Activated CD8-positive, alpha-beta memory T cell treated with anti-CD3 and anti-CD28 coated beads, Interleukin-2, amount 10 ng/mL, durations not matched to agents 7 days and 5 days (primary cell): ENCODE results near the gene PLEKHG7. TPM values are rescaled to one million over a fixed set of nuclear protein-coding genes. Genes with fewer than 3 reads are reported as not detected.

ENCODE experiments used
- ATAC-seq: fragments of 150-1000 bp; cut with Tn5 transposase; one replicate; pipeline ENCODE4 v1.10.0; 2021; ENCODE audit warnings: moderate library complexity
- CTCF ChIA-PET: fragments of 350-600 bp; sonication (Branson Sonifier 250); formaldehyde crosslinking; loops from one replicate; lab custom pipeline; 2021; ENCODE audit warnings: antibody characterized with exemption; lab: Charles Lee
- DNase-seq: peaks from one replicate; pipeline ENCODE4 v3.0.0-alpha.2; 2020
- H3K27ac Mint-ChIP-seq: one replicate; pipeline ENCODE4 v1.8.0; 2021; ENCODE audit warnings: mild to moderate bottlenecking, mixed read lengths
- H3K27me3 Mint-ChIP-seq: one replicate; pipeline ENCODE4 v1.8.0; 2021; ENCODE audit warnings: mixed read lengths
- H3K36me3 Mint-ChIP-seq: one replicate; pipeline ENCODE4 v1.8.0; 2021; ENCODE audit warnings: mild to moderate bottlenecking, mixed read lengths
- H3K4me1 Mint-ChIP-seq: one replicate; pipeline ENCODE4 v1.8.0; 2021; ENCODE audit warnings: mixed read lengths
- H3K4me3 Mint-ChIP-seq: one replicate; pipeline ENCODE4 v1.8.0; 2021; ENCODE audit warnings: mild to moderate bottlenecking, moderate library complexity, mixed read lengths
- H3K9me3 Mint-ChIP-seq: one replicate; pipeline ENCODE4 v1.8.0; 2022; ENCODE audit warnings: low read depth, mixed read lengths
- total RNA-seq, 2 experiments: library from RNA; stranded (reverse); gene quantifications; one replicate each; pipeline ENCODE4 v1.2.3, GENCODE V29; 2021

PLEKHG7 gene
- total RNA-seq, 2 experiments from 2014 or later: not detected

DNA sequence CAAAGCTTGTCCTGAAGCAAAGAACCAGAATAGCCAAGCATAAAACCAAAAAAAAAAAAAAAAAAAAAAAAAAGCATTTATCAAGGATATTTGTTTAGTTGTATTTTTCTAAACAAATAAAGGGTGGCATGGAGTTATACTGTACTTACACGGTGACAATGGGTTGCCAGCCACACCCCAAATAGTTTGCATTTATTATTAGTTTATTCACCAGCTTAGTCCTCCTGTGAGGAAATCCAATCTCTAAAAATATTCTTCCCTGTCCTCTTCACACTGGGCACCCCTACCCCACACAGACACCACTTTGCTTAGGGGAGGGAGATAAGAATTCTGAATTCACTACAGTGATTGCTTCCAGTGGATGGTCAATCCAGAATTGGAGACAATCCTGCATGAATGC is 18.9 kb downstream of the PLEKHG7 start:
- CTCF ChIA-PET: no interaction called here
- Mint-ChIP-seq H3K9me3 (no peaks in the 10 kb centered on the region), H3K27ac (no peak overlapping the region), H3K36me3 (peaks cover 1% of the 10 kb centered on the region), H3K27me3 (peaks cover 9% of the 10 kb centered on the region), H3K4me1 (no peaks in the 10 kb centered on the region), H3K4me3 (no peak overlapping the region)
- DNase-seq: no peak
- no peak for ATAC-seq

DNA sequence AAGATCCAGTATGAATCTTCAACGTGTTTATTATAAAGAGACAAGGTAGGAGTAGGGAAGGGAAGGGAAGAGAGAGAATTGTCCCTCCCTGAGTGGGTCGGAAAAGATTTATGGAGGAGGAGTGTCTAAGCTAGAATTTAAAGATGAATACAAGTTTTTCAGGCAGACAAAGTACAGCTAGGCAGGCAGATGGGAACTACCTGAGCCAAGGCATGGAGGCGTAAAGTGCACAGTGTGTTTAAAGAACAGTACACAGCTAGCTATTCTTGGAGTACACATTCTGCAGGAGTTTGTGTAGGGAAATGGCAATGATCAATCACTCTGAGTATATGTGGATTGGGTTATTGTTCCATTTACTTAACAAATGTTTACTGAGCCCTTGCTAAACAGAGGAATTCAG is 20.1 kb downstream of the PLEKHG7 start:
- CTCF ChIA-PET: no interaction called here
- H3K4me1 Mint-ChIP-seq: no peaks in the 10 kb centered on the region
- H3K27ac Mint-ChIP-seq: no peak overlapping the region
- no peak overlapping the region for H3K4me3 Mint-ChIP-seq
- H3K9me3 Mint-ChIP-seq: no peaks in the 10 kb centered on the region
- peaks cover 7% of the 10 kb centered on the region for H3K27me3 Mint-ChIP-seq
- peaks cover 1% of the 10 kb centered on the region for H3K36me3 Mint-ChIP-seq
- ATAC-seq (no peak), DNase-seq (no peak)

DNA sequence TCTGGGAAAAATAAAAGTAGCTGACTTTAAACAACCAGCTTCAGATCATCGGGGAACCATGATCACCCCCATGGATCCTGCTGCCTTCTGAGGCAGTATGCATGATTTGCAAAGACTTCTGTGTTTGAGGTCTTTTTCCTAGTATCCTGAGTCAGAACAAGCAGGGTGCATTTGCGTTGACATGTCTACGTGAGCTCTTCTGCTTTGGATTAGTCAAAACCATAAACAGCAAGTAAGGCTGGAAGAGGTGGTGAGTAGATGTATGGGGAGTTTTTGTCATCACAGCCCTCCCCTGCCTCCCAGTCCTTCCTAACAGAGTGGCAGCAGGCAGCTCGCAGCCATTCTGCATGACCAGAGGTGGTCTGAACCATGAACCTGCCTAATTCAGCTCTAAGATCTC is 24.1 kb downstream of the PLEKHG7 start:
- CTCF ChIA-PET: no interaction called here
- Mint-ChIP-seq H3K9me3 (no peaks in the 10 kb centered on the region), H3K4me1 (no peaks in the 10 kb centered on the region), H3K4me3 (no peak overlapping the region), H3K36me3 (peaks cover 1% of the 10 kb centered on the region), H3K27ac (no peak overlapping the region), H3K27me3 (peaks cover 3% of the 10 kb centered on the region)
- peak; percentile 58 for ATAC-seq
- no peak for DNase-seq

DNA sequence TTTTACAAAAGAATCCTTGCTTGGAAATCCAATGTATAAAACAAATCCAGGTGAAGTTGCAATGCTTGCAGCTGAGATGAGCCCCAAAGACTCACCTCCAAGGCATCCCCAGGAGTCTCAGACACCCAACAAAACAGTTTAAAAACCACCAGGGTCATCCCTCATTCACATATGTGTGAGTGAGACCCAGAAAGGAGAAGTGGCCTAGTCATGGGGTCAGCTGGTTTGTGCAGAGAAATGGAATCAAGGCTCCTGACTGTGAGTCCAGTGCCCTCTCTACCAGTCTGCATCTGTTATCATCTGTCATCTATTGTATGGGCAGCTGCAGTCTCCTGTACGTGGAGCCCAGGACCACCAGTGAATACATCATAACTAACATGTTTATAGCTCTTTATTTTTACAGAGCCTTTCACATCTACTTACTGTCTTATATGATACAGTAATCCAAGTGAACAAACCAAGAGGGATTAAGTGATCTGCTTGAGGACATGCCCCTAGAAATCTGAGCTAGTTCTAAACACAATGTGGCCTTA is 27.1 kb downstream of the PLEKHG7 start:
- no peak for ATAC-seq
- Mint-ChIP-seq H3K4me3 (no peak overlapping the region), H3K4me1 (no peaks in the 10 kb centered on the region), H3K27ac (no peak overlapping the region), H3K36me3 (peaks cover 1% of the 10 kb centered on the region), H3K9me3 (no peaks in the 10 kb centered on the region), H3K27me3 (peaks cover 10% of the 10 kb centered on the region)
- CTCF ChIA-PET: no interaction called here
- no peak for DNase-seq

DNA sequence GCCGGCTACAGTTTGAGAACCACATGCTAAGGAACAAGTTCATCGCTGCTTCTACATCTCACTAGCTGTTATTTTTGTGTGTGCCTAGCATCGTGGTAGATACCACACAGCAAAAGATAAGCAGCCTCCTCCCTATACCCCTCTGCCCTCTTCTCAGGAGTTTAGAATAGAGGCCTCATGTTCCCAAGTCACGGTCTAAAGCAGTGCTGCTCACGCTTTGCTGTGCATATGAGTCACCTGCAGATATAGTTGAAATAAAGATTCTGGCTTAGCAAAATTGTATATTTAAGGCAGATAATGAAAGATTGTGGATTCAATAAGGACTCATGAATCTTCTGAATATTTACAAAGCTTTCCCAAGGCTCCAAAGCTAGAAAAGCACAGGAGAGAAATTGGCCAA is 28.0 kb downstream of the PLEKHG7 start:
- Mint-ChIP-seq H3K27me3 (peaks cover 12% of the 10 kb centered on the region), H3K4me3 (no peak overlapping the region), H3K36me3 (no peaks in the 10 kb centered on the region), H3K4me1 (no peaks in the 10 kb centered on the region), H3K9me3 (no peaks in the 10 kb centered on the region), H3K27ac (no peak overlapping the region)
- ATAC-seq (no peak), DNase-seq (no peak)
- CTCF ChIA-PET: no interaction called here

DNA sequence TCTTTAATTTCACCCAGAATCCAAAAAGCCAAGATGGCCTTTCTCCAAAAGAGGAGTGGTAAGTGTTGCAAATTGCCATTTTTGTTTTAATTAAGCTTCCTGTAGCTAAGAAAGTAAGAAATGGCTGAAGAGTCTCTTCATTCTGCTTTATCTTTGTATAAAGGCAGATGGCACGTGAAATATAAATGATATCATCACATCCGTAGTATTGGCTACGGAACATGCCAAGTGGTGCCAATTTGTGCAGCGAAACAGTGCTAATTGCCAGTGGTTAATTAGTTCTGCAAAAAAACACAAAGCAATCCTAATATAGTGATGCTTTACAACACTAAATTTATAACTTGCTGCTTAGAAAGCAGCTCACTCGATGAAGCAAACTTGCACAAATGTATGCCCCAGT is 29.4 kb downstream of the PLEKHG7 start:
- CTCF ChIA-PET: no interaction called here
- ATAC-seq (no peak), DNase-seq (no peak)
- Mint-ChIP-seq H3K27me3 (peaks cover 12% of the 10 kb centered on the region), H3K9me3 (no peaks in the 10 kb centered on the region), H3K36me3 (no peaks in the 10 kb centered on the region), H3K27ac (no peak overlapping the region), H3K4me3 (no peak overlapping the region), H3K4me1 (no peaks in the 10 kb centered on the region)

DNA sequence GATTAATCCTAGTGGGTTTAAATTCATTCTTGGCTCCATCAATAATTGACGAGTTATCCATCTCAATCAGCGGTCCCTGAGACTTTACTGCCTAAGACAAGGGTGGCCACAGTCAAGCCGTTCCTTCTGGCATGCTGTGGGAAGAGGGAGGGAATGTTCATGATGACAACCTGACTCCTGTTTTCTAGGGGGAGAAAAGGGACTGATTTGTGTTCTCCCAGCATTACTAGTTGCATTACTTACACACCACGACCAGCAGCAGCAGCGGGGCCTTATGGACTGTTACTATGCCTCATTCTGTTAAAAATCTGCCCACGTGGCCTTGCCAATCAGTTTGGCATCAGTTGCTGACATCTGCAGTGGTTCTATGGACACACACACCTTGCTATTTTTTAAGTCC is 29.9 kb downstream of the PLEKHG7 start:
- no peak for DNase-seq
- no peak for ATAC-seq
- peaks cover 12% of the 10 kb centered on the region for H3K27me3 Mint-ChIP-seq
- H3K9me3 Mint-ChIP-seq: no peaks in the 10 kb centered on the region
- CTCF ChIA-PET: no interaction called here
- no peak overlapping the region for H3K27ac Mint-ChIP-seq
- no peak overlapping the region for H3K4me3 Mint-ChIP-seq
- no peaks in the 10 kb centered on the region for H3K4me1 Mint-ChIP-seq
- no peaks in the 10 kb centered on the region for H3K36me3 Mint-ChIP-seq

DNA sequence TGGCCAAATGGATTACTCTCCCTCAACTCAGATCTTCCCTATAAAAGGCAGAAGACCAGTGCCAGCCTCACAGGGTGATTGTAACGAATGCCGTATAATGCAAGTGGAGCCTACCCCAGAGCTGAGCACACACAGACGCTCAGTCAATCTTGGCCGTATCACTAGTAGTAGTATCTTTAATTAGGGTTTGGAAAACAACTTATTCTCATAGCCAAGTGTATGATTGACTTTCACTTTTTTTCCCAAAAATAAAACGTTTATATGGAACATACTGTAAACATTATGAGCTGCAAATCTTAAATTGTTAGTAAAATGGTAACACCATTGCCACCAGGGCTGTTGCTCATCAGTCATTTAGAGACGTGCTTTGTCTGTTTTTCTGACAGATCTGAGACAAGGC is 30.4 kb downstream of the PLEKHG7 start:
- no peak for DNase-seq
- H3K27ac Mint-ChIP-seq: no peak overlapping the region
- H3K36me3 Mint-ChIP-seq: no peaks in the 10 kb centered on the region
- CTCF ChIA-PET: no interaction called here
- H3K4me3 Mint-ChIP-seq: no peak overlapping the region
- H3K4me1 Mint-ChIP-seq: no peaks in the 10 kb centered on the region
- H3K27me3 Mint-ChIP-seq: peaks cover 12% of the 10 kb centered on the region
- no peak for ATAC-seq
- no peaks in the 10 kb centered on the region for H3K9me3 Mint-ChIP-seq

DNA sequence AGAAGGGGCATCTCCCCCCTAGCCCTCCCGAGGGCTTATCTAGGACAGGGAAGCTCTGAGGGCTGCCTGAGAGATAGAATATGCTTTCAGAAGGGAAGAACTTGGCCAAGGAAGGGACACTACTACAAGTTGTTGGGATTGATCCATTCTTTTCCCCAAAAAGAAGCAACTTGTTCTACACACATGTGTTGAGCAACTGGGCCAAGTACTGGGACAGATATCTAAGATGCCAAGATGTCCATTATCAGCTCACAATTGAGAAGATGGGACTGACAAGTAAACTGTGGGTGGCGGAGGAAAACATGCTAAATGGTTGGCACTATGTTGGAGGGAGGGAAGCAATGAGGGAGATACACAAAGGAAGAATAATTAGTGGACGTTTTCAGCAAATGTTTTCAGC is 30.9 kb downstream of the PLEKHG7 start:
- ATAC-seq: no peak
- peaks cover 12% of the 10 kb centered on the region for H3K27me3 Mint-ChIP-seq
- no peak overlapping the region for H3K4me3 Mint-ChIP-seq
- no peaks in the 10 kb centered on the region for H3K36me3 Mint-ChIP-seq
- H3K9me3 Mint-ChIP-seq: no peaks in the 10 kb centered on the region
- H3K4me1 Mint-ChIP-seq: no peaks in the 10 kb centered on the region
- H3K27ac Mint-ChIP-seq: no peak overlapping the region
- CTCF ChIA-PET: no interaction called here
- no peak for DNase-seq

DNA sequence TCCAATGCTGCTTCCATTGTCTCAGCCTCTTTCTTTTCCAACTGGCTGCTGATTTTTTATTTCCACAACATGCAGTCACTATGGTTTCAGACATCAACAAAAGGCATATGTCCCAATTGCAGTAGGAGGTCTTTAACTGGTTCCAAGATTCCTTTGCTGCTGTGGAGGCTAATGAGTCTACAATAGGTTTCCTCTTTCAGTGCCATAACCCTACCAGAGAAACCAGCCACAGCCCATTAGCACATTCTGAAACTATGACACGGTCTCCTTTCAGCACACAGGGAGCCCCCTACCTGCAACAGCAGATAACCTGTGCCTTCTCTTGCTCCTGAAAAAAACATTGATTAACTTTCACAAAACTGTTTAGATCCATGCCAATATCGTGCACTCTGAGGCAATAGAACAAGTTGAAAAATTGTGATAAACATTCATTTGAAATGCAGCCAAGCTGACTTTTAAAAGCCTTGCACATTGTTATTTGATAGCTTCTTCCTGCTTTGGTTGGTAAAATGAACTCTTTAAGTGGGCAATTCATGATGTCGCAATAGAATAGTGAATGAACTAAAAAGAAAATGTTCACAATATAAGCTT is 32.4 kb downstream of the PLEKHG7 start:
- no peaks in the 10 kb centered on the region for H3K4me1 Mint-ChIP-seq
- no peak for ATAC-seq
- H3K4me3 Mint-ChIP-seq: no peak overlapping the region
- CTCF ChIA-PET: no interaction called here
- peaks cover 26% of the 10 kb centered on the region for H3K27me3 Mint-ChIP-seq
- H3K27ac Mint-ChIP-seq: no peak overlapping the region
- no peaks in the 10 kb centered on the region for H3K36me3 Mint-ChIP-seq
- no peak for DNase-seq
- H3K9me3 Mint-ChIP-seq: no peaks in the 10 kb centered on the region

DNA sequence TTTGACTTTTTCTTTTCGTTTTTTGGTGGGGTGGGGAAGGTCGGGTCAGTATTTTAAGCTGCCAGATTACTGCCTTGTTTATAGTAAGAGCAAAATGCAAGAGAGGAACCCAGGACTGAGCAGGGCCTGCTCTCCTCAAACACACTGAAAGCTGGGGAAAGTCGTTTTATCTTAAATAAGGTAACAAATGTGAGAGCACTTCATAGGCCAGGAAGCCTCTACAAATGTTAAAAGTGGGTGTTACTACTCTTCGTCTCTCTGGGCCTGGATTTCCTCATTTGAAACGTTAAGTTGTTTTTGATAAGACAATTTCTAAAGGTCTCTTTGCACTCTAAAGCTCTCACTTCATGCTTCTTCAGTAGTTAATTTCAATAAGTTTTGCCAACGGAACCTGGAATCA is 33.8 kb downstream of the PLEKHG7 start:
- ATAC-seq (no peak), DNase-seq (no peak)
- no peaks in the 10 kb centered on the region for H3K36me3 Mint-ChIP-seq
- H3K27ac Mint-ChIP-seq: no peak overlapping the region
- no peak overlapping the region for H3K4me3 Mint-ChIP-seq
- H3K4me1 Mint-ChIP-seq: no peaks in the 10 kb centered on the region
- CTCF ChIA-PET: no interaction called here
- peaks cover 32% of the 10 kb centered on the region for H3K27me3 Mint-ChIP-seq
- no peaks in the 10 kb centered on the region for H3K9me3 Mint-ChIP-seq

DNA sequence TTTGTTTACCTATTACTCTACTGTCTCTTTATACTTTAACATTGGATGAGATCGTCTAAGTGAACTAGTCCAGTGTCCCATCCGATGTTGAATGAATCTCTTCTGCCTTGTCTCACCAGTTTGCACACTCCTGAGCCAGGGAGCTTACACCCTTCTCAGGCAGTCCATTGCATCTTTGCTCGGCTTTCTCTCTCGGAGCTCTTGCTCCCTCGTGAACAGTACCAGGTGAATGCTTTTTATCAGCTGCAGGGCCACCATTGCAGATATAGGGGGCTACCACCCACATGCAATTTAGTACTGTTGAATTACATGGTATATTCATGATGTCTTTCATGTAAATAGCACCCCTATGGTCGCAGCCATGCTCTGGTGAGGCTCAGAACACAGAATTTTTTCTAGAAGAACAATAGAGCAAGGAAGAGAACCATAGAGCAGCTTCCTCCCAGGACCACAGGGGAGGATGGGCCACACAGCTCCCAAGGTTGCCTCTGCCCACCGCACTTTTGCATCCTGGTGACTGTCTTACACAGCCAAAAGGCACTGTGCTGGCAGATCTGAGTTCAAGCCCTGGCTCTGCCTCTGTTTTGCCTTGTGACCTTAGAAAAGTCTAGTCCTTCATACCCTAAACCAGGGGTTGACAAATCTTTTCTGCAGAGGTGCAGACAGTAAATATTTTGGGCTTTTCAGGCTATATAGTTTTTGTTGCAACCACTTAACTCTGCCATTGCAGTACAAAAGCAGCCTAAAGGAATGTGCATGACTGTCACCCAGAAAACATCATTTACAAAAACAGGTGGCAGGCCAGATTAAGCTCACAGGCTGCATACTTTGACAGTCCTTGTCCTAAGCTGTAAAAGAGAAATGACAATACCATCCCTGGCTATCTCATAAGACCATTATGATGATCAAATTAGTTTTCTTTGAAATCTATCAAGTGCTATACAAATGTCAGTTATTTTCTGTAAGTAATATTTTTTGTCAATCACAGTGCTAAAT is 35.4 kb downstream of the PLEKHG7 start:
- DNase-seq: no peak
- no peak for ATAC-seq
- CTCF ChIA-PET: no interaction called here
- H3K36me3 Mint-ChIP-seq: no peaks in the 10 kb centered on the region
- no peak overlapping the region for H3K4me3 Mint-ChIP-seq
- H3K9me3 Mint-ChIP-seq: no peaks in the 10 kb centered on the region
- H3K27ac Mint-ChIP-seq: no peak overlapping the region
- no peaks in the 10 kb centered on the region for H3K4me1 Mint-ChIP-seq
- peaks cover 37% of the 10 kb centered on the region for H3K27me3 Mint-ChIP-seq

DNA sequence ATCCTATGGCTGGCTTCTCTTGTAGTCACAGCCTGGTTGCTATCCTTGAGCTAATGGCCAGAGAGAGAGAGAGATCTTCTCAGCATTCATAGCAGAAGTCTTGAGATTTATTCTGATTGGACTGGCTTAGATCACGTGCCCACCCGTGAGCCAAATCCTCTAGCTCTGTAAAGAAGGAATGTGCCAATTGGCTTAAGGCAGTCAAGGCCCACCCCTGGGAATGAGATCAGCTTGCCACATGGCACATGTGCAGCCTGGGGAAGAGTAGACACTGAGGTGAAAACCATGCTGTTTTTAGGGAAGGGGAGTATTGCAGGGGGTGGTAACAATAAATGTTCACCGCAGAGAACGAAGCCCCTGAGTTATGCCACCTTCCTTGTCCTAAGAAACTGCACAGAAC is 36.3 kb downstream of the PLEKHG7 start:
- peaks cover 32% of the 10 kb centered on the region for H3K27me3 Mint-ChIP-seq
- CTCF ChIA-PET: no interaction called here
- DNase-seq: no peak
- no peak overlapping the region for H3K4me3 Mint-ChIP-seq
- H3K36me3 Mint-ChIP-seq: no peaks in the 10 kb centered on the region
- no peaks in the 10 kb centered on the region for H3K9me3 Mint-ChIP-seq
- no peak overlapping the region for H3K27ac Mint-ChIP-seq
- no peaks in the 10 kb centered on the region for H3K4me1 Mint-ChIP-seq
- no peak for ATAC-seq

DNA sequence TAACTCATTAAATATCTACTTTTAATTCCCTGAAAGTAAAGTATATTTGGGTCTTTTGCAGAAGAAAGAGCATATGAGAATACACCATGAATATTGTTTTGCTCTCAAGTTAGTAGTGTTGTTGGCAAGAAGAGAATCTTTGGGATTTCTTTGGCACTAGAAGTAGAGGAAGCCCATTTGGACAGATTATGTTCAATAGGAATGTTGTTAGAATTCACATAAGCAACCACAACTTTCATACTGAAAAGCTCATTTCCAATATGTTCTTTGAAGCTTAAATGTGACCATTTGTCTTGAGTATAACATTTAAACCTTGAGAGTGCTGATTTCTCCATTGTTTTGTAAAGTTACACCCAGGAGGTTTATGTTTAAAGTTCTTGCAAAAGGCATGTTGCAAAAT is 37.6 kb downstream of the PLEKHG7 start:
- H3K27ac Mint-ChIP-seq: no peak overlapping the region
- no peaks in the 10 kb centered on the region for H3K9me3 Mint-ChIP-seq
- peaks cover 25% of the 10 kb centered on the region for H3K27me3 Mint-ChIP-seq
- CTCF ChIA-PET: no interaction called here
- DNase-seq (no peak), ATAC-seq (no peak)
- no peaks in the 10 kb centered on the region for H3K4me1 Mint-ChIP-seq
- no peak overlapping the region for H3K4me3 Mint-ChIP-seq
- H3K36me3 Mint-ChIP-seq: no peaks in the 10 kb centered on the region
